H1 (cell line): ENCODE data around the gene RPP30. TPM values are rescaled to one million over a fixed set of nuclear protein-coding genes. Genes with fewer than 3 reads are reported as not detected.

ENCODE experiments used
- CTCF ChIA-PET: fragments of 300-600 bp; sonication (Branson Sonifier 250); formaldehyde crosslinking; loops from one replicate; lab custom pipeline; 2021; ENCODE audit not compliant: partially characterized antibody; lab: Charles Lee
- POLR2A ChIA-PET: fragments of 300-600 bp; sonication (Branson Sonifier 250); formaldehyde crosslinking; loops from one replicate; lab custom pipeline; 2021; ENCODE audit warnings: inconsistent platforms; ENCODE audit not compliant: partially characterized antibody; lab: Charles Lee
- DNase-seq, 2 experiments: peaks; one replicate each; pipeline versions ENCODE4 v3.0.0 to v3.0.0-alpha.2; 2010 to 2022; ENCODE audit warnings: low spot score in 2 of 2, low read depth in 1 of 2, mixed read lengths in 1 of 2
- FAIRE-seq: peaks from 2 replicates; lab custom pipeline; 2011; peaks lifted over from hg19 to GRCh38; lab: Jason Lieb, UNC
- H2AFZ ChIP-seq: 2 replicates; pipeline ENCODE4 v1.8.1; 2012; ENCODE audit warnings: low read length, inconsistent platforms
- H2AK5ac ChIP-seq: 2 replicates; pipeline ENCODE4 v1.6.1; 2013; ENCODE audit warnings: low read depth, low read length
- H2BK120ac ChIP-seq: replicated peaks from 2 replicates; pipeline ENCODE3; 2013; ENCODE audit warnings: low read depth, low read length, inconsistent platforms
- H2BK12ac ChIP-seq: 2 replicates; pipeline ENCODE4 v1.6.1; 2013; ENCODE audit warnings: low read depth, low read length
- H2BK15ac ChIP-seq: 2 replicates; pipeline ENCODE4 v1.6.1; 2013; ENCODE audit warnings: low read length
- H2BK20ac ChIP-seq: 2 replicates; pipeline ENCODE4 v1.6.1; 2013; ENCODE audit warnings: low read length
- H2BK5ac ChIP-seq: 2 replicates; pipeline ENCODE4 v1.6.1; 2013; ENCODE audit warnings: low read depth, low read length
- H3K14ac ChIP-seq: 2 replicates; pipeline ENCODE4 v1.6.1; 2013; ENCODE audit warnings: inconsistent platforms; ENCODE audit not compliant: insufficient read length
- H3K18ac ChIP-seq: 2 replicates; pipeline ENCODE4 v1.6.1; 2013; ENCODE audit warnings: low read length; ENCODE audit errors: extremely low read depth
- H3K23ac ChIP-seq: 2 replicates; pipeline ENCODE4 v1.6.1; 2013; ENCODE audit warnings: inconsistent platforms; ENCODE audit not compliant: insufficient read length
- H3K23me2 ChIP-seq: 2 replicates; pipeline ENCODE4 v1.6.1; 2013; ENCODE audit warnings: low read depth, low read length
- H3K27ac ChIP-seq: 2 replicates; pipeline ENCODE4 v1.6.1; 2011; ENCODE audit warnings: low read depth, low read length, inconsistent platforms
- H3K27me3 ChIP-seq, 4 experiments: replicated peaks in 1 of 4; 1 replicate in 1 of 4; 2 replicates in 3 of 4; pipeline versions ENCODE4 v1.6.1 to v1.8.1; 2011 to 2013; ENCODE audit warnings: low read length in 3 of 4, mild to moderate bottlenecking in 3 of 4, inconsistent platforms in 2 of 4, mixed read lengths in 2 of 4, moderate library complexity in 1 of 4; ENCODE audit not compliant: control insufficient read depth in 3 of 4, insufficient read depth in 3 of 4; ENCODE audit errors: extremely low read depth in 1 of 4
- H3K36me3 ChIP-seq, 4 experiments: 2 replicates each; pipeline versions ENCODE4 v1.6.1 to v1.8.1; 2011 to 2013; ENCODE audit warnings: mild to moderate bottlenecking in 4 of 4, low read length in 3 of 4, moderate library complexity in 2 of 4, control low read depth in 1 of 4, inconsistent platforms in 1 of 4; ENCODE audit not compliant: insufficient read depth in 4 of 4, control insufficient read depth in 2 of 4
- H3K4ac ChIP-seq: replicated peaks from 2 replicates; pipeline ENCODE3; 2013; ENCODE audit warnings: low read length, low read depth, mixed read lengths, inconsistent platforms; ENCODE audit not compliant: insufficient read length
- H3K4me1 ChIP-seq, 4 experiments: replicated peaks in 1 of 4; 1 replicate in 1 of 4; 2 replicates in 3 of 4; pipeline versions ENCODE4 v1.6.1 to v1.8.1; 2011 to 2013; ENCODE audit warnings: low read length in 3 of 4, inconsistent platforms in 2 of 4, mixed read lengths in 1 of 4; ENCODE audit not compliant: insufficient read depth in 4 of 4, control insufficient read depth in 3 of 4
- H3K4me2 ChIP-seq, 2 experiments: 2 replicates each; pipeline versions ENCODE4 v1.6.1 to v1.8.1; 2011 to 2013; ENCODE audit warnings: low read depth in 2 of 2, low read length in 2 of 2, control low read depth in 1 of 2, inconsistent platforms in 1 of 2, mild to moderate bottlenecking in 1 of 2; ENCODE audit not compliant: insufficient read depth in 1 of 2
- H3K4me3 ChIP-seq, 4 experiments: fragments of 200-600, 300-600 bp in 1 of 4; sonication (generic), shearing (Covaris generic), sonication (Bioruptor Twin) in 1 of 4; 2 replicates each; pipeline versions ENCODE4 v1.5.1 to v1.8.1; 2011 to 2016; ENCODE audit warnings: low read length in 4 of 4, low read depth in 3 of 4, control low read depth in 2 of 4, inconsistent platforms in 2 of 4, mild to moderate bottlenecking in 2 of 4, mixed read lengths in 1 of 4, moderate library complexity in 1 of 4; ENCODE audit not compliant: insufficient read depth in 2 of 4; ENCODE audit errors: extremely low read depth in 1 of 4
- H3K56ac ChIP-seq: replicated peaks from 2 replicates; pipeline ENCODE3; 2013; ENCODE audit warnings: low read depth, mild to moderate bottlenecking, mixed read lengths, low read length, inconsistent platforms; ENCODE audit not compliant: insufficient read length
- H3K79me1 ChIP-seq: 2 replicates; pipeline ENCODE4 v1.6.1; 2013; ENCODE audit warnings: low read depth, low read length, control low read depth
- H3K79me2 ChIP-seq, 2 experiments: 2 replicates each; pipeline versions ENCODE4 v1.6.1 to v1.8.1; 2012 to 2013; ENCODE audit warnings: low read length in 2 of 2, mild to moderate bottlenecking in 2 of 2, inconsistent platforms in 1 of 2; ENCODE audit not compliant: insufficient read depth in 2 of 2, control insufficient read depth in 1 of 2
- H3K9ac ChIP-seq, 4 experiments: replicated peaks in 1 of 4; 1 replicate in 1 of 4; 2 replicates in 3 of 4; pipeline versions ENCODE4 v1.6.1 to v1.8.1; 2011 to 2013; ENCODE audit warnings: low read depth in 3 of 4, low read length in 3 of 4, control low read depth in 2 of 4, mild to moderate bottlenecking in 2 of 4, moderate library complexity in 2 of 4, inconsistent platforms in 1 of 4; ENCODE audit errors: extremely low read depth in 1 of 4
- H3K9me3 ChIP-seq, 2 experiments: 2 replicates each; pipeline versions ENCODE4 v1.6.1 to v1.8.1; 2012 to 2013; ENCODE audit warnings: mild to moderate bottlenecking in 2 of 2, moderate library complexity in 2 of 2, control low read depth in 1 of 2, inconsistent platforms in 1 of 2, low read depth in 1 of 2, low read length in 1 of 2, mixed read lengths in 1 of 2; ENCODE audit not compliant: insufficient read depth in 2 of 2
- H4K20me1 ChIP-seq, 2 experiments: replicated peaks in 1 of 2; 2 replicates each; pipeline versions ENCODE3 to v1.8.1; 2011 to 2013; ENCODE audit warnings: inconsistent platforms in 2 of 2, low read length in 2 of 2, mild to moderate bottlenecking in 1 of 2; ENCODE audit not compliant: insufficient read depth in 2 of 2, control insufficient read depth in 1 of 2
- H4K5ac ChIP-seq: 2 replicates; pipeline ENCODE4 v1.6.1; 2013; ENCODE audit warnings: low read length, low read depth, mixed read lengths, inconsistent platforms; ENCODE audit not compliant: insufficient read length
- H4K8ac ChIP-seq: 2 replicates; pipeline ENCODE4 v1.8.0; 2013; ENCODE audit warnings: mild to moderate bottlenecking, moderate library complexity, low read length, inconsistent platforms; ENCODE audit not compliant: insufficient read depth; ENCODE audit errors: extremely low read depth
- H4K91ac ChIP-seq: replicated peaks from 2 replicates; pipeline ENCODE3; 2013; ENCODE audit warnings: low read length, mixed read lengths, inconsistent platforms; ENCODE audit not compliant: insufficient read length
- ATF3 ChIP-seq: IDR thresholded peaks from 2 replicates; pipeline ENCODE4 v1.6.1; 2011; ENCODE audit warnings: low read depth, mild to moderate bottlenecking, low read length; ENCODE audit not compliant: insufficient read depth
- EP300 ChIP-seq, 2 experiments: IDR thresholded peaks; 1 replicate in 1 of 2; 2 replicates in 1 of 2; pipeline ENCODE4 v1.6.1; 2011 to 2012; ENCODE audit warnings: low read depth in 2 of 2, low read length in 2 of 2, mild to moderate bottlenecking in 2 of 2, borderline replicate concordance in 1 of 2, inconsistent platforms in 1 of 2, moderate library complexity in 1 of 2
- KDM1A ChIP-seq: fragments of 200-600, 300-600 bp; sonication (generic); IDR thresholded peaks from 2 replicates; pipeline ENCODE4 v1.7.1; 2016; ENCODE audit warnings: mild to moderate bottlenecking, low read length, borderline replicate concordance
- KDM5A ChIP-seq: fragments of 200-600 bp; IDR thresholded peaks from 2 replicates; pipeline ENCODE4 v1.7.1; 2012; ENCODE audit warnings: mild to moderate bottlenecking, low read length, inconsistent platforms, mixed read lengths
- POLR2AphosphoS5 ChIP-seq: IDR thresholded peaks from 2 replicates; pipeline ENCODE4 v1.6.1; 2011; ENCODE audit warnings: low read depth, low read length
- SAP30 ChIP-seq: fragments of 300-600 bp; sonication (generic); IDR thresholded peaks from 2 replicates; pipeline ENCODE4 v1.7.1; 2012; ENCODE audit warnings: low read length, moderate library complexity, mild to moderate bottlenecking, inconsistent platforms; ENCODE audit not compliant: insufficient read depth, insufficient replicate concordance
- SIN3A ChIP-seq, 2 experiments: IDR thresholded peaks in 1 of 2; conservative IDR thresholded peaks in 1 of 2; 2 replicates each; pipeline ENCODE4 v1.6.1; 2011 to 2012; ENCODE audit warnings: low read length in 2 of 2, improper control_type of control experiment in 1 of 2, low read depth in 1 of 2, mild to moderate bottlenecking in 1 of 2
- WGBS, 2 experiments: shearing (Covaris generic) in 1 of 2; methylation state at CpG; one replicate each; pipeline versions ENCODE4 v1.1.6 to v1.1.7; 2013 to 2015; ENCODE audit warnings: low lambda C conversion rate in 2 of 2, mixed read lengths in 2 of 2, inconsistent platforms in 1 of 2, low coverage in 1 of 2, missing lambda C conversion rate in 1 of 2; ENCODE audit not compliant: insufficient replicate concordance in 2 of 2, insufficient coverage in 1 of 2, insufficient read length in 1 of 2; ENCODE audit errors: extremely low coverage in 1 of 2, missing lambda C conversion rate in 1 of 2; 5-methylcytosine and 5-hydroxymethylcytosine counted together
- polyA plus RNA-seq, 7 experiments: library from polyadenylated mRNA; depleted of rRNA in 3 of 7; stranded (reverse) in 5 of 7; unstranded in 2 of 7; fragments of >200 nt in 5 of 7; fragments of 200-250 nt in 2 of 7; gene quantifications; 1 replicate in 5 of 7; 2 replicates in 1 of 7; 4 replicates in 1 of 7; pipeline versions ENCODE4 v1.2.1 to v1.2.3, GENCODE V29; 2011 to 2013; ENCODE audit warnings: missing spikeins in 2 of 7, mixed read lengths in 2 of 7
- total RNA-seq: library from RNA; stranded (reverse); fragmentation: NEBNext Ultra II Directional; extraction: Animal tissue kit (Norgen Biotek cat#: 25700); gene quantifications from 2 replicates; pipeline ENCODE4 v1.2.1, GENCODE V29; 2021
- TF ChIP-seq, protein P1 (sequence below): IDR thresholded peaks from 2 replicates; pipeline ENCODE4 v1.6.1; 2012; ENCODE audit warnings: low read length, inconsistent platforms

RPP30 gene
- total and polyA plus RNA-seq, 2 of the 8 experiments (the other 6 are each of a cell fraction or from before 2014, with no cell fraction given) = 38.9 to 79.7 TPM

GRCh38 chr10:90842725-90843124, 29.0 kb upstream of the RPP30 start:
- no peak overlapping the region for H3K56ac ChIP-seq
- H3K4me1 ChIP-seq = no peaks in the 10 kb centered on the region
- no peak overlapping the region for H4K5ac ChIP-seq
- H2AK5ac ChIP-seq = no peak overlapping the region
- H3K9ac ChIP-seq = no peak overlapping the region
- H2AFZ ChIP-seq = no peak overlapping the region
- no peak overlapping the region for H3K18ac ChIP-seq
- H3K9me3 ChIP-seq = peaks cover 2 to 4% of the 10 kb centered on the region in 2 experiments; a peak in 2 of 4 replicates
- H4K8ac ChIP-seq = no peak overlapping the region
- H3K14ac ChIP-seq = no peak overlapping the region
- no peak overlapping the region for H3K23ac ChIP-seq
- H3K4ac ChIP-seq = no peak overlapping the region
- no peak overlapping the region for H4K91ac ChIP-seq
- H3K36me3 ChIP-seq = peaks cover 0 to 4% (median 0%) of the 10 kb centered on the region in 4 experiments; a peak in 1 of 8 replicates
- H3K27me3 ChIP-seq = no peaks in the 10 kb centered on the region
- H2BK15ac ChIP-seq = no peak overlapping the region
- H2BK12ac ChIP-seq = no peak overlapping the region
- WGBS, 2 experiments = 94% methylated on average over 1 of the region's 1 CpG; no CpG with 5 or more reads in 1 of the 2 experiments
- peaks cover 0 to 96% of the 10 kb centered on the region in 2 experiments; a peak in 2 of 4 replicates for H3K79me2 ChIP-seq
- ChIA-PET POLR2A (no interaction called here), CTCF (interaction anchor here (1.4 kb wide), 1 partner anchor 20 kb away, joined by 5 read pairs; no protein-coding TSS in a partner anchor)
- peaks cover 3% of the 10 kb centered on the region; the same call in 1 of the 2 replicates for H3K79me1 ChIP-seq
- H3K4me3 ChIP-seq = no peak overlapping the region
- H3K4me2 ChIP-seq = no peak overlapping the region
- FAIRE-seq = no peak
- TF ChIP-seq SAP30 (no peak), POLR2AphosphoS5 (no peak), ATF3 (no peak), SIN3A (conservative IDR thresholded peaks at IDR 0.05 in 1 of 2, IDR thresholded peaks at IDR 0.05 in 1 of 2; ENCODE audit: low read depth in 1 of 2, low read length in 2 of 2) (no peak), KDM5A (no peak), EP300 (IDR thresholded peaks at IDR 0.05; ENCODE audit: borderline replicate concordance in 1 of 2, low read depth in 2 of 2, low read length in 2 of 2) (no peak), KDM1A (no peak)
- TF ChIP-seq, protein P1, sequence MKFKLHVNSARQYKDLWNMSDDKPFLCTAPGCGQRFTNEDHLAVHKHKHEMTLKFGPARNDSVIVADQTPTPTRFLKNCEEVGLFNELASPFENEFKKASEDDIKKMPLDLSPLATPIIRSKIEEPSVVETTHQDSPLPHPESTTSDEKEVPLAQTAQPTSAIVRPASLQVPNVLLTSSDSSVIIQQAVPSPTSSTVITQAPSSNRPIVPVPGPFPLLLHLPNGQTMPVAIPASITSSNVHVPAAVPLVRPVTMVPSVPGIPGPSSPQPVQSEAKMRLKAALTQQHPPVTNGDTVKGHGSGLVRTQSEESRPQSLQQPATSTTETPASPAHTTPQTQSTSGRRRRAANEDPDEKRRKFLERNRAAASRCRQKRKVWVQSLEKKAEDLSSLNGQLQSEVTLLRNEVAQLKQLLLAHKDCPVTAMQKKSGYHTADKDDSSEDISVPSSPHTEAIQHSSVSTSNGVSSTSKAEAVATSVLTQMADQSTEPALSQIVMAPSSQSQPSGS = no peak
- TF ChIP-seq, all 59 proteins: peak for 0
- H2BK20ac ChIP-seq = no peak overlapping the region
- no peak overlapping the region for H3K27ac ChIP-seq
- no peak for DNase-seq
- peaks cover 2% of the 10 kb centered on the region; the same call in 1 of the 2 replicates for H3K23me2 ChIP-seq
- no peak overlapping the region for H2BK120ac ChIP-seq
- no peak overlapping the region for H2BK5ac ChIP-seq
- H4K20me1 ChIP-seq = no peaks in the 10 kb centered on the region
